ENCODE measurements around the gene CD180. TPM values are rescaled to one million over a fixed set of nuclear protein-coding genes. Genes with fewer than 3 reads are reported as not detected.

CD180 gene
- polyA plus RNA-seq, 1 experiment = not detected

DNA sequence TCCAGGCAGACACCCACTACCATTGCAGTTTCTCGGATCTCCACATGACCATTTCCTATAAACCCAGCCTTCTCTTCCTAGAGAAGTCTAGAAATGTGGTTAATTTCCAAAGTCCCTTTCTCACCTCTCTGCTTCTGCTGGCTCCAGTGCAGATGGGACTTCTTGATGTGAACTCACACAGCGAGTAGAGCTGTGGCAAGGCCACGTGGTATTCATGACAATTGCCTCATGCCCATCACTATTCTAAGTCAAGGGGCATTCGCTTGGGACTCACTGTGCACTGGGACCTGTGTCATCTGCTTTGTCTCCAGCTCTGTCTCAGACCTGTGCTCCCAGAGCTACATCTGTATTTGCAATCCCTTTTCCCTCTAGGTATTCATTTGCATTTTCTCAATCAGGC lies 6.2 kb downstream of the CD180 start:
- CTCF ChIA-PET = interaction anchor here (0.5 kb wide), 1 partner anchor 441 kb away, joined by 3 read pairs; no protein-coding TSS in a partner anchor
- H3K4me3 ChIP-seq (ENCODE audit: low read depth, low read length) = no peak overlapping the region
- H3K36me3 ChIP-seq (ENCODE audit: control insufficient read depth, insufficient read depth, low read length) = no peaks in the 10 kb centered on the region
- TF ChIP-seq, protein P1, sequence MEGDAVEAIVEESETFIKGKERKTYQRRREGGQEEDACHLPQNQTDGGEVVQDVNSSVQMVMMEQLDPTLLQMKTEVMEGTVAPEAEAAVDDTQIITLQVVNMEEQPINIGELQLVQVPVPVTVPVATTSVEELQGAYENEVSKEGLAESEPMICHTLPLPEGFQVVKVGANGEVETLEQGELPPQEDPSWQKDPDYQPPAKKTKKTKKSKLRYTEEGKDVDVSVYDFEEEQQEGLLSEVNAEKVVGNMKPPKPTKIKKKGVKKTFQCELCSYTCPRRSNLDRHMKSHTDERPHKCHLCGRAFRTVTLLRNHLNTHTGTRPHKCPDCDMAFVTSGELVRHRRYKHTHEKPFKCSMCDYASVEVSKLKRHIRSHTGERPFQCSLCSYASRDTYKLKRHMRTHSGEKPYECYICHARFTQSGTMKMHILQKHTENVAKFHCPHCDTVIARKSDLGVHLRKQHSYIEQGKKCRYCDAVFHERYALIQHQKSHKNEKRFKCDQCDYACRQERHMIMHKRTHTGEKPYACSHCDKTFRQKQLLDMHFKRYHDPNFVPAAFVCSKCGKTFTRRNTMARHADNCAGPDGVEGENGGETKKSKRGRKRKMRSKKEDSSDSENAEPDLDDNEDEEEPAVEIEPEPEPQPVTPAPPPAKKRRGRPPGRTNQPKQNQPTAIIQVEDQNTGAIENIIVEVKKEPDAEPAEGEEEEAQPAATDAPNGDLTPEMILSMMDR (IDR thresholded peaks at IDR 0.05; ENCODE audit: insufficient read depth, low read depth, low read length) = no peak
- DNase-seq (ENCODE audit: low read depth) = no peak
- H3K27me3 ChIP-seq (ENCODE audit: control insufficient read depth, insufficient read depth, low read length) = no peaks in the 10 kb centered on the region; the same call in 1 of the 2 replicates
- POLR2A ChIA-PET = no interaction called here

DNA sequence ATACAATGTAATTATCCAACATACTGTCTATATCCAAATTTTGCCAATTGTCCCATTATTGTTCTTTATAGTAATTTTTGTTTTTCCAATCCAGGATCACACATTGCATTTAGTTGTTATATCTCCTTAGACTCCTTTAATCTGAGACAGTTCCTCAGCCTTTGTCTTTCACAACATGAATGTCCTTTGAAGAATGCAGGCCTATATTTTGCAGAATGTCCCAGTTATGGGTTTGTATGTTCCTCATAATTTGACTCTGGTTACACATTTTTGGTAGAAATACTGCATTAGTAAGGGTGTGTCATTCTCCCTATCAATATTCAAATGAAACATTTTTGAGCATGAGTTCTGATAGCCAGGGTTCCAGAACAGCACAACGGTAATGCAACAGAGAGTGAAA lies 6.7 kb downstream of the CD180 start:
- no peak for DNase-seq (ENCODE audit: low read depth)
- ChIA-PET CTCF (interaction anchor here (0.5 kb wide), 1 partner anchor 442 kb away, joined by 3 read pairs; no protein-coding TSS in a partner anchor), POLR2A (no interaction called here)
- no peaks in the 10 kb centered on the region for H3K36me3 ChIP-seq (ENCODE audit: control insufficient read depth, insufficient read depth, low read length)
- TF ChIP-seq, protein P1 (IDR thresholded peaks at IDR 0.05; ENCODE audit: insufficient read depth, low read depth, low read length) = no peak
- H3K4me3 ChIP-seq (ENCODE audit: low read depth, low read length) = no peak overlapping the region
- no peaks in the 10 kb centered on the region; the same call in 1 of the 2 replicates for H3K27me3 ChIP-seq (ENCODE audit: control insufficient read depth, insufficient read depth, low read length)

DNA sequence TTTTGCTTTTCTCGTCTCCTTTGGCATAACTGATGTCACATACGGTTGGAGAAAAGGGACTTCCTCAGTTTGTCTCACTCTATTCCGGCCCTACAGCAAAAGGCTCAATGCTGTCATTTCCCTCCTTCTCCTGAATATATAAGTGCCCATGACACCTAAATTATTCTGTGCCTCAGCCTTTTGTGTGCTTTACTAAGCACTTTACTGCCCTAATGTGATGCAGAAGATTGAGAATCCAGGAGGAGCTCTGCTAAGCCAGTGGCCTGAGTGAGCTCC lies 7.6 kb downstream of the CD180 start:
- TF ChIP-seq, protein P1 (IDR thresholded peaks at IDR 0.05; ENCODE audit: insufficient read depth, low read depth, low read length) = no peak
- ChIA-PET CTCF (interaction anchor here (0.9 to 1.4 kb wide), 2 partner anchors 11 to 19 kb away, joined by 3 to 5 read pairs; no protein-coding TSS in a partner anchor), POLR2A (no interaction called here)
- Histone ChIP-seq H3K36me3 (ENCODE audit: control insufficient read depth, insufficient read depth, low read length) (no peaks in the 10 kb centered on the region), H3K27me3 (ENCODE audit: control insufficient read depth, insufficient read depth, low read length) (no peaks in the 10 kb centered on the region; the same call in 1 of the 2 replicates), H3K4me3 (ENCODE audit: low read depth, low read length) (no peak overlapping the region)
- DNase-seq (ENCODE audit: low read depth) = no peak

DNA sequence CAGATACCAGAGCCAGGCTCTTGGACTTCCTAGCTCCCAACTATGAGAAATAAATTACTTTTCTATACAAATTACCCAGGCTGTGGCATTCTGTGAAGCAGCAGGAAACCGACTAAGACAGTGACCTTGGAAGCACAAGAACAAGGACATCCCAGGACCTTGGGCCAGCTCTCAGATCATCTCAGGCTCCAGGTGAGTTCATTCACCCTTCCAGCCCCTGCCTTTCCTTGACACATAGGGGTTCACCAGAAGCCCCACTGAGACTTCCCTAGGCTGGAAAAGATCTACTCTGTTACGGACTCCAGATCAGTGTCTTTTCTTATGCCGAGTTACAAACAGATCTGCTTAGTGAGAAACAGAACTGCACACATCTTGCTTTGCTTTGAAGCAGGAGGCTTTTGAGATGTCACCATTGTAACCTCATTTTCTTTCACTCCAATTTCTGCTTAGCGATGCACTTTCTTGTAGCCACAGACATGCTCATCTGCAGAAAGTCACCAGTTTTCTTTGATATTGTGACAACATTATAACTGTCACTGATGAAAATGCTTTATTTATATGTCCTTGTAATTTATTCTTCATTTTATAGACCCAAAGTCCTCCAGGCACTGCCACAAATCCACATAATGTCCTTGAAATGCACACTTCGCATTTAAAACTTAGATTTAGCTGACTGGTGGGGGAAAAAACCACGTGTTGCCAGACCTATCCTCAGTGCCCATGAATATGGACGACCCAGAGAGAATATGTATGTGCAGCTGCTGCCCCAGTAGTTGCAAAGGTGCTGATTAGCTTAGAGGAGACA lies 8.1 kb downstream of the CD180 start:
- Histone ChIP-seq H3K27me3 (ENCODE audit: control insufficient read depth, insufficient read depth, low read length) (no peaks in the 10 kb centered on the region; the same call in 1 of the 2 replicates), H3K4me3 (ENCODE audit: low read depth, low read length) (no peak overlapping the region), H3K36me3 (ENCODE audit: control insufficient read depth, insufficient read depth, low read length) (no peaks in the 10 kb centered on the region)
- POLR2A ChIA-PET = interaction anchor here (0.6 kb wide), 1 partner anchor 14 kb away, joined by 3 read pairs; no protein-coding TSS in a partner anchor
- TF ChIP-seq, protein P1 (IDR thresholded peaks at IDR 0.05; ENCODE audit: insufficient read depth, low read depth, low read length) = no peak
- CTCF ChIA-PET = interaction anchor here (0.9 to 1.4 kb wide), 2 partner anchors 12 to 20 kb away, joined by 3 to 5 read pairs; no protein-coding TSS in a partner anchor
- DNase-seq (ENCODE audit: low read depth) = no peak

DNA sequence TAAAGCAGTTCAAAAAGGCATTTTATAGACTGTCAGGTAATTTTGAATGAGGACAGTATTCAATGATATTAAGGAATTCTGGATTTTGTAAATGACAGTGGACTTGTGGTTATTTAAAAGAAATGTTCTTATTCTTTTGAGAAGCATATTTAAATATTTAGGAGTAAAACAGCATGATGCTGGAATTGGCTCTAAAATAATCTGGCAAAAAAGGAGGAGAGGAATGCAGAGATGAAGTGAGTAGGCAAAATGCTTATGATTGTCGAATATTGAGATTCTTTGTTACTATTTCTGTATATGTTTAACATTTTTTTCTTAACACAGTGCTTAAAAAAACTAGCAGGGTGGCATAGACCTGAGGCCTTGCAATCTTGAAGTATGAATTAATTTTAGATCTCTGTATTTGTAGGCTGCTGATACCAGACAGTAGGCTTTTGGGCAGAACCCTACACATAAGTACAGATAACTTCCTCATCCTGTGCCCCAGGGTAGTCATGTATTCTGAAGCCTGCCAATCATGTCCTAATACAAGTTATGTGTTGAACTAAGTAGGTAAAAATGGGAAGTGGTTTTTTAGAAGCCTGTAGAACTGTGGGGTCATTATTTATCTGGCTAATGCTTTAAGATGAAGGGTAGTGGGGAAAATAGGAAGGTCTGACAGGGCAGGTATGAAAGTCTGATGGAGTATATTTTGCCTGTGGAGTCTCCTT lies 9.4 kb downstream of the CD180 start:
- POLR2A ChIA-PET = no interaction called here
- H3K27me3 ChIP-seq (ENCODE audit: control insufficient read depth, insufficient read depth, low read length) = no peaks in the 10 kb centered on the region; the same call in 1 of the 2 replicates
- CTCF ChIA-PET = no interaction called here
- H3K4me3 ChIP-seq (ENCODE audit: low read depth, low read length) = no peak overlapping the region
- TF ChIP-seq, protein P1 (IDR thresholded peaks at IDR 0.05; ENCODE audit: insufficient read depth, low read depth, low read length) = no peak
- DNase-seq (ENCODE audit: low read depth) = no peak
- no peaks in the 10 kb centered on the region for H3K36me3 ChIP-seq (ENCODE audit: control insufficient read depth, insufficient read depth, low read length)

All from BJ (cell line).